HG03342 (cell line): Measurements from ENCODE around the gene EGFR.

Source experiments
- ATAC-seq: cut with Tn5 transposase; IDR thresholded peaks from one replicate; pipeline ENCODE4 v1.9.1; 2021; ENCODE audit warnings: mild to moderate bottlenecking, moderate library complexity; ENCODE audit not compliant: unreplicated experiment

EGFR gene

GRCh38 chr7:55185941-55186609 lies 167.3 kb downstream of the EGFR start:
- ATAC-seq: no peak

- no peak for ATAC-seq
Measured at GRCh38 chr7:55187701-55188491, 169.1 kb downstream of the EGFR start.

- no peak for ATAC-seq
Measured at GRCh38 chr7:55188590-55189138, 169.8 kb downstream of the EGFR start.

- ATAC-seq: no peak
Measured at GRCh38 chr7:55189146-55189766, 170.4 kb downstream of the EGFR start.

GRCh38 chr7:55189878-55190436 lies 171.1 kb downstream of the EGFR start:
- no peak for ATAC-seq

- no peak for ATAC-seq
Measured at GRCh38 chr7:55190511-55191160, 171.8 kb downstream of the EGFR start.

- no peak for ATAC-seq
Measured at GRCh38 chr7:55191161-55191925, 172.5 kb downstream of the EGFR start.

- no peak for ATAC-seq
Measured at GRCh38 chr7:55191926-55192692, 173.3 kb downstream of the EGFR start.

- no peak for ATAC-seq
Measured at GRCh38 chr7:55192723-55193122, 173.9 kb downstream of the EGFR start.

- no peak for ATAC-seq
Measured at GRCh38 chr7:55193245-55193644, 174.4 kb downstream of the EGFR start.

GRCh38 chr7:55194522-55194921 lies 175.7 kb downstream of the EGFR start:
- no peak for ATAC-seq

- no peak for ATAC-seq
Measured at GRCh38 chr7:55198634-55199392, 180.0 kb downstream of the EGFR start.

- ATAC-seq: no peak
Measured at GRCh38 chr7:55199418-55199817, 180.6 kb downstream of the EGFR start.

GRCh38 chr7:55200441-55200840 lies 181.6 kb downstream of the EGFR start:
- no peak for ATAC-seq

GRCh38 chr7:55202150-55202913 lies 183.5 kb downstream of the EGFR start:
- no peak for ATAC-seq

- no peak for ATAC-seq
Measured at GRCh38 chr7:55203300-55203699, 184.5 kb downstream of the EGFR start.

GRCh38 chr7:55205124-55205955 lies 186.5 kb downstream of the EGFR start:
- no peak for ATAC-seq
